GM18499 (cell line): ENCODE results near the gene RPL21.
"Not testable (repeated sequence)": the region's sequence is repeated elsewhere in the genome, so short reads cannot be mapped to it uniquely, and the experiment has no call there.

Source experiments
- ATAC-seq: cut with Tn5 transposase; IDR thresholded peaks from one replicate; pipeline ENCODE4 v1.9.1; 2021; ENCODE audit warnings: moderate number of reproducible peaks; ENCODE audit not compliant: insufficient read depth, unreplicated experiment

Gene RPL21

DNA sequence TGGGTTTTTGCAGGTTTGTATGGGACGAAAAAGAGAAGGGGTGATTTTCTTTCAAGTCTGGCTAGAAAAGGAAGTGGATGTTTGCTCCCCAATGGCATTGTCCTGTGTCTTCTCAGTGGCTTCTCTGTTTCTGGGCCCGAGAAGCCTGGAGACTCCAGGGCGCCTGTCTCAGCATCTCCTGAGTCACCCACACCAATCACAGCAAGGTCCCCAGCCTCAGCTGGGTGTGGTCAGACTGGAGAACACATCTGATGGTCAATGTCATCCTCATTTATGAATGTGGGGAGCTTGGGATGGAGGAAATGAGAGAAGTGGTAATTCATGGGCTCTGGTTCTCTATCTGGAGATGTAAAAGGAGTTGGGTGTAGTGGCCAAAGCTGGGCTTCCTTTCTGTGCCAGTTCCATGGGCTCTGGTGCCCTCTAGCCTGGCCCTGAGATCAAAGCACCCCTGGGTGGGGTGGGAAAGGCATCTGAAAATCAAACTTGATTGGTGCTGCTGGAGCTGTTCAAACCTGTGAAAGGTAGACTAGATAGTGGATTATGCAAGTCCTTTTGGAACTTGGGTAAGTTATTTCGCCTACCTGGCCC lies 32.6 kb downstream of the RPL21 start:
- no peak for ATAC-seq

DNA sequence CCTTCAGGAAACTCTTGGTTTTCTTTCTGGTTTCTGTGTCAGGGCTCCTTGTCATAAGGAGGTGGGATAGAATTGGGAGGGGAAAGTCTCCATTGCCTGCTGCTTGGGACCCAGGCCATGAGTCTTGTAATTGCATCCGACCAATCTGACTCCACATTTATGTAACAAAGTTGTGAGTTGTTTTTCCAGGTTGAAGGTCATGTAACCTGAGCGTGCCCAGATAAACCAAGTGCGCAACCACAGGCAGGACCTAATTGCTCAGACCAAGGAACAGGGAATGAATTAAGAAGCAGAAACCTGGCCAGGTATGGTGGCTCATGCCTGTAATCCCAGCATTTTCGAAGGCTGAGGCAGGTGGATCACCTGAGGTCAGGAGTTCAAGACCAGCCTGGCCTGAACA lies 37.0 kb downstream of the RPL21 start:
- no peak for ATAC-seq

DNA sequence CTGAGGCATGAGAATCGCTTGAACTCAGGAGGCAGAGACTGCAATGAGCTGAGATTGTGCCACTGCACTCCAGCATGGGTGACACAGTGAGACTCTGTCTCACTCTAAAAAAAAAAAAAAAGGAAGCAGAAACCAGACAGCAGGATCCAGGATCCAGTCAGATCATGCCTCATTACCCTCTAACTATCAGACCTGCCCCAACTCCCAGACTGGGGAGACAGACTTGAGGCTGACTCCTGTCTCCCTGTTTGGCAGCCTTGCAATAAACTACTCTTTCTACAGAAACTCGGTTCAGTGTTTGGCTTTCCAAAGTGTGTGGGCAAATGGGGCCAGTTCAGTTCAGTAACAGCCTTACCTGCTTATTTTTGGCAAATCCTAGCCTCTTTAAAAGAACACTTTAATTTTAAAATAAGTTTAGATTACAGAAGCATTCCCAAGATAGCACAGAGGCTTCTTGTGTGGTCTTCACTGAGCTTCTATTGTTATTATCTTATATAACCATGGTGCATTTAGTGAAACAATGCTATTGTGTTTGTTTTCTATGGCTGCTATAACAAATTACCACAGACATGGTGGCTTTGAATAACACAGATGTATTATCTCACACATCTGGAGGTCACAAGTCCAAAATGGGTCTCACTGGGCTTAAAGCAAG lies 37.8 kb downstream of the RPL21 start:
- ATAC-seq, result no peak

DNA sequence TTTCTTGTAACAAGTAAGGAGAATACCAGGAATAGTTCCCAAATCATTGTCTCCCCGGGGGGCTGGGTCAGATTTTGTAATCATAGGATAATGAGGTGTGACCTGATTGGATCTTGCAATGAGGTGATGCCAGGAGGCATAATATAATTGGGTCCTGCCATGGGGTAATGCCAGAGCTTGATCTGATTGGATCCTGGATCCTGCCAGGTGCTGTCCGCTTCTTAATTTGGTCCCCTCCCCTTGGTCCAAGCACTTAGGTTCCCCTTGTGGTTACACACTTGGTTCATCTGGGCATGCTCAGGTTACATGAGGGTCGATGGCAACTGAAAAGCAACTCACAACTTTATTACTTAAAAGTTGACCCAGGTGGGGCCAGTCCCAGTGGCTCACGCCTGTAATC lies 39.4 kb downstream of the RPL21 start:
- ATAC-seq, result no peak

DNA sequence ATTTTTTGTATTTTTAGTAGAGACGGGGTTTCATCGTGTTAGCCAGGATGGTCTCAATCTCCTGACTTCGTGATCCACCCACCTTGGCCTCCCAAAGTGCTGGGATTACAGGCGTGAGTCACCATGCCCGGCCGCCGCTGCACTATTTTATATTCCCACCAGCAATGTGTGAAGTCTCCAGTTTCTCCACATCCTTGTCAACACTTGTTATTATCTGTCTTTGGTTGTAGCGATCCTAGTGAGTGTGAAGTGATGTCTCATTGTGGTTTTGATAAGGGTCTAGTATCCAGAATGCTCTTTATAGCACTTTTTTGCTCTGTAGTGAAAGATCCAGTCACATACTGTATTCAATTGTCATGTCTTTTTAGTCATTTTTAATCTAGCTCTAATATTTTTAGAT lies 40.6 kb downstream of the RPL21 start:
- not testable (repeated sequence) for ATAC-seq

DNA sequence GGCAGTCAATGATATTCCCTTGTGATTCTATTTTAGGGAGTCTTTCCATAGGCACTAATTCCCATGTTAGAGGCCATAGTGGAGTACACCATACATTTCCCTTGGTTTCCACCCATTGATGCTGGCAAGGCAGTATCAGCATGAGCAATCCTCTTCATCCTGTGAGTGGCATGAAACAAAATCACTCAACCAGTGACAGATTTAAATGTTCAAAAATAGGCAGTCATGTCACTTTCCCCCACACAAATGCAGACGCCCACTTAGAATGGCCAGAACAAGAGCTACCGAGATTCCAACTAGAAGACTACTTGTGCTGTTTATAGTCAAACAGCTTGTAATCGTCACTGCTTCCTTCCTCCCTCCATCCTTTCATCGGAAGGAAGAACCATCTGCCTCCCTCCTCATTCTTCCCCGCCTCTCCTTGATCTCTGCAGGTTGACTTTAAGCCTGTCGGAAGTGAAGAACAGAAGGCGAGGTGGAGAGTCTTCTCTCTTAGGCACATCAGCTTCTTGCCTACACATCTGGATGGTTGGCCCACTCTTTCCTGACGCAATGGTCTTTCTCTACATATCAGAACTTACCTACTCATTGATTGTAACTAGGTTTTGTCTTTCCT lies 41.8 kb downstream of the RPL21 start:
- ATAC-seq, result no peak

DNA sequence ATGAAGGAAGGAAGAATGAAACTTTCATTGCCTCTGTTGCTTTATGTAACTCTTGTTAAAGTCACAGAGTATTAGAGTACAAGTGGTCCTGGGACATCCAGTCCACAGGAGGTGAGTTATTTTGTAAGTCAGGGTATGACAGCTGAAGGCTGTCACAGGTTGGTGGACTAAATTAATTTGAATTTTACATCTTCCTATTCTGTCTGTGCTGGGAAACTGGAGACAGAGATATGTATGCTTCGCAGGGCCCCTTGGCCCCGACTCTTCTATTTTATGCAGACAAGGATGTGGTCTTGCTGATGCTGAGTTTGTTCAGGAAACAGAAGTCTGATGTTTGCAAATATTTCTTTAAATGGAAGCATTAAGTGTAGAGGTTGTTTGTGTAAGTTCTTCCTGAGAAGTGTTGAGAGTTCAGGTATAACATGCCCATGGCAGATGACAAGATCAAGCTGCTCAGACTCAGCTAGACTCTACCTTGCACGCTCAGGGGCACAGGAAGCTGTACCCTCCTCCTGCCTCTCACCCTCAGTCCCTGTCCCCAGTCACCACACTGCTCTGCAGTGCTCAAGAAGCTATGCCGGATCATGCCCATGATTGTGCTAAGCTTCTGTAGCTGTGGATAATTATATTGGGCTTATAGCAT lies 42.6 kb downstream of the RPL21 start:
- ATAC-seq, result no peak

DNA sequence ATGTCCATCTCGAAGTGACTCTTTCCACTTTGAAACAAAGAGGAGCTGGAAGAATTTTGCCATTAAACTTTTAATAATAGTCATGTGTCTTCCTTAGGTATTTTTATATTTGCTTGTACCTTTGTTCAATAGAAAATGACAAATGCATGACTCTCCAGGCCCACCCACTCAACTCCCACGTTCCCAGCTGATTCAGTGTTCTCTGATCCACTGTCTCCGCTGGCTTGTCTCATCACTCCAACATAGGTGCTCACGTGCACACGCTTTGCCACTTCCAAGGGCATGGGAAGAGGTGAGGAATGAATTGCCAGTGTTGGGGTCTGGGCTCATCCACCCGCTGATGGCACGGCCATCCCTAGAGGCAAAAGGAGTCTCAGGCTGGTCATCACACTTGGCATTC lies 43.7 kb downstream of the RPL21 start:
- no peak for ATAC-seq

DNA sequence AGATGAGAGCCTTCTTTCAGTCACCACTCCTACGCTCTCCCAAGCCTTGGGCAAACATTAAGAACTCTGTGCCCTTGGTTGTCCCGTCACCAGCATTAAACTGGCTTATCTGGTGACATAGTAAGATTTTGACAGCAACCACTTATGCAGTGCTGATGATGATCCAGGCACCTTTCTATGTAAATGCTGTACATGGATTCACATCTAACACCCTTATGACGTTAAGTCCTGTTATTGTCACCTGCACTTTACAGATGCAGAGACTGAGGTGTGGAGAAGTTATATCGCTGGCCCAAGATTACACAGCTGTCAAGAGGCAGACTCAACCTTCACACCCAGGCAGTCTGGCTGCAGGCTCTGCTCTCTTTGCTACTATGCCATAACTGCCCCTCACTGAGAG lies 44.3 kb downstream of the RPL21 start:
- ATAC-seq, result no peak

DNA sequence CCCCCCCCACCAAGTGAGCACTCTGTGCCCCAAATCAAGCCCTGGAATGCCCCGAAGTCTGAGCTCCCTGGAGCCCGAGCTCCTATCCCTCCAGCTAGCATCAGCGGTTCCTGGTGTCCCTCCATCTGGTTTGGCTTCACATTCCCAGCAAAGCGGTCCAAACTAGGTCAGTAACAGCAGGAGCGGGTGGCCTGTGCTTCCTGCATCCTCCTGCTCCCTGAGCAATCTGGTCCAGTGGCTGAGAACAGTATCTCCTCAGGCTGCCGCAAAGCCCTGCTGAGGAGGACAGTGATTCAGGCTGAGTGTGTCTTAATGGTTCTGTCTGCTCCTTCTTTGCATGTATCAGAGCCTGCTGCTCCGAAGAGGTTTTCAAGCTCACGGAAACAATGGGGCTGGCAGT lies 45.1 kb downstream of the RPL21 start:
- ATAC-seq, result no peak

DNA sequence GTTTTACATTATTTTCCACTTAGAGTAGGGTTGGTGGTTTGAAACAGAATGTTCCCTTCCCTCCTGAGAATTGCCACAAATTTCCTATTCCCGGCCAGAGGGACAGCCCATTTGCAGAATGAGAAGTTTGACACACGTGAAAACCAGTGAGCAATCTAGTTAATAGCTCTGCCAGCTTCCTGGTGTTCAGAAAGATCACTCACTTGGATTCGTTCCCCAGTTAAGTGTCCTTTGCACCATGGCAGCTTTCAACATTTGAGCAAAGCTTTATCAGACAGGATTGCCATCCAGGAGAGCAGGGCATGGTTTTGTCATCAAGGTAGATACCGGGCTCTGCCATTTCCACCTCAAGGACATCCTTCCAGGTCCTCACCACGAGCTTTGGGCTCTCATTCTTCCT lies 47.5 kb downstream of the RPL21 start:
- ATAC-seq, result no peak

DNA sequence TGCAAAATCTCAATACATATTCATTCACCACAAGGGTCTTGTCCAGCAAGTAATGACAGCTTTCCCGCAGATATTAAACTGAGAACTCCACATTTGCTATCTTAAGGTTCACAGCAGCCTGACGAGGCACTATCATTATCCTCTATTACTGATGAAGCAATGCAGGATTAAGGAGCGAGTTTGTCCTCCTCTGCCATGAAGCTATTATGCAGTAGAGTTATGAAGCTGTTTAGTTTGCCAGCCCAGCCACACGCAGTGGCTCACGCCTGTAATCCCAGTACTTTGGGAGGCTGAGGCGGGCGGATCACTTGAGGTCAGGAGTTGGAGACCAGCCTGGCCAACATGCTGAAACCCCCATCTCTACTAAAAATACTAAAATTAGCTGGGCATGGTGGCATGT lies 49.0 kb downstream of the RPL21 start:
- not testable (repeated sequence) for ATAC-seq

DNA sequence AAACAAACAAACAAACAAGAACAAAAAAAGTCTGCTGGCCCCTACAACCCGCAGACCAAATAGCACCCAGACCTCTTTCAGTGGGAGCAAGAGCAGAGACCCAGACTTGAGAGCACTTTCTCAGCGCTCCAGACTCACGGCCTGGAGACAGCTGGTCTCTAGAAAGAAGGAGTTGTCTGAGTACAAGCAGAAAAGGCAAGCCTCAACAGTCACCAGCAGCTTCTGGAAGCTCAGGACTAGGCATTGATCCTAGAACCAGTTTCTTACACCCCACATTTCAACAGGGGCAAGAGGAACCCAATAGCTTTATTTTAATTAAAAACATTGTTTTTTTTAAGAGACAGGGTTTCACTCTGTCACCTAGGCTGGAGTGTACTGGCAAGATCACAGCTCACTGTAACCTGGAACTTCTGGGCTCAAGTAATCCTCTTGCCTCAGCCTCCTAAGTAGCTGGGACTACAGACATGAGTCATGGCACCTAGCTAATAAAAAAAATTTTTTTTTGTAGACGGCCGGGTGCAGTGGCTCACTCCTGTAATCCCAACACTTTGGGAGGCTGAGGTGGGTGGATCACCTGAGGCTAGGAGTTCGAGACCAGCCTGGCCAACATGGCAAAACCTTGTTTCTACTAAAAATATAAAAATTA lies 49.7 kb downstream of the RPL21 start:
- no peak for ATAC-seq

DNA sequence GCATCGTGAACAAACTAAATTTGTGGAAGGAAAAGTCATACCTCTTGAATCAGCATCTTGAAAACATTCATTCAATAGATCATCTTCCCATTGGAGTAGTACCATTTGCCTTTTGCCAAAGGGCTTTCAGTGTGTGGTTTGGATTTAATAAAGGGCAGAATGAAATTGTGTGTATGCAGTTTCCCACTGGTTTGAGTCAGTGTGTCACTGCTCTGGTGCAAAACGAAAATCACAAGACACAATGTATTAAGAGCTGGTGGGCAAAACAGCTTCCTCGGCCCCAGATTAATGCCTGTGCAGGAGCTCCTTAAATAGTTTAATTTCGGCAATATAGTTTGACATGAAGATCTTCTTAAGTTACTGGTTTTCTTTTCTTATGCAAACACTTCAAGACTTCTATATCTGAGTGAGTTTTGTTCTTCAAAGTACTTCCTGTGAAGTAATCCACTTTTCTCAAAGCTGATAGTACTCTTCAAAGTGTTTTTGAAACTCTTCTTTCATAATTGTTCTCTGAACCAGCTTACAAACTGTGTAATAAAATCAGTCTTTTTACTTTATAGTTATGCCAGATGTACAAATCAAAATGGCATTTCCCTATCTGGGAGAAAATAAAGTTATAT lies 51.4 kb downstream of the RPL21 start:
- ATAC-seq, result no peak

DNA sequence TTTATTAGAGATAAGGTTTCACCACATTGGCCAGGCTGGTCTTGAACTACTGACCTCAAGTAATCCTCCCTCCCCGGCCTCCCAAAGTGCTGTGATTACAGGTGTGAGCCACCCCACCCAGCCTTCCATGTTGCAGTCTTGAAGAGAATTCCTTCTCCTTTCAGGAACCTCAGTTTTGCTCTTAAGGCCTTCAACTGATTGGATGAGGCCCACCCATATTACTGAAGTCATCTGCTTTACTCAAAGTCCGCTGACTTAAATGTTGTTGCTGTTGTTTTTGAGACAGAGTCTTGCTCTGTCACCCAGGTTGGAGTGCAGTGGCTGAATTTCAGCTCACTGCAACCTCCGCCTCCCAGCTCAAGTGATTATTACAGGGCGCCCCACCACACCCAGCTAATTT lies 52.7 kb downstream of the RPL21 start:
- ATAC-seq, result no peak

DNA sequence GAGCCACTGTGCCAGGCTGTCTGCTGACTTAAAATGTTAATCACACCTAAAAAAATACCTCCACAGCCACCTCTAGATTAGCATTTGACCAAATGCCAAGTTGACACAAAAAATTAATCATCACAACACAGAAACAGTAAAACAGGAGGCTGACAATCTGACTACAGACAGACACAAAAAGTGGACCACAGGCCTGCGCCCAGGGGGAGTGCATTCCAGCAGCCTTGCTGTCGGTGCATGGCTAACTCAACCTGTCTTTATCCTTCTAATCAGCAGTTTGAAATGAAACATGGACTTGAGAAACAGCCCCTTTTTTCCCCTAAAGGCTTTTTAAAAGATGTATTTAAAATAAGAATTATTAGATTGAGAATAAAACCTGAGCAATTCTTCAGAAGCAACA lies 53.3 kb downstream of the RPL21 start:
- ATAC-seq, result no peak
